ENCODE data around the gene SH3YL1.

Gene SH3YL1, protein sequence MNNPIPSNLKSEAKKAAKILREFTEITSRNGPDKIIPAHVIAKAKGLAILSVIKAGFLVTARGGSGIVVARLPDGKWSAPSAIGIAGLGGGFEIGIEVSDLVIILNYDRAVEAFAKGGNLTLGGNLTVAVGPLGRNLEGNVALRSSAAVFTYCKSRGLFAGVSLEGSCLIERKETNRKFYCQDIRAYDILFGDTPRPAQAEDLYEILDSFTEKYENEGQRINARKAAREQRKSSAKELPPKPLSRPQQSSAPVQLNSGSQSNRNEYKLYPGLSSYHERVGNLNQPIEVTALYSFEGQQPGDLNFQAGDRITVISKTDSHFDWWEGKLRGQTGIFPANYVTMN

DNA sequence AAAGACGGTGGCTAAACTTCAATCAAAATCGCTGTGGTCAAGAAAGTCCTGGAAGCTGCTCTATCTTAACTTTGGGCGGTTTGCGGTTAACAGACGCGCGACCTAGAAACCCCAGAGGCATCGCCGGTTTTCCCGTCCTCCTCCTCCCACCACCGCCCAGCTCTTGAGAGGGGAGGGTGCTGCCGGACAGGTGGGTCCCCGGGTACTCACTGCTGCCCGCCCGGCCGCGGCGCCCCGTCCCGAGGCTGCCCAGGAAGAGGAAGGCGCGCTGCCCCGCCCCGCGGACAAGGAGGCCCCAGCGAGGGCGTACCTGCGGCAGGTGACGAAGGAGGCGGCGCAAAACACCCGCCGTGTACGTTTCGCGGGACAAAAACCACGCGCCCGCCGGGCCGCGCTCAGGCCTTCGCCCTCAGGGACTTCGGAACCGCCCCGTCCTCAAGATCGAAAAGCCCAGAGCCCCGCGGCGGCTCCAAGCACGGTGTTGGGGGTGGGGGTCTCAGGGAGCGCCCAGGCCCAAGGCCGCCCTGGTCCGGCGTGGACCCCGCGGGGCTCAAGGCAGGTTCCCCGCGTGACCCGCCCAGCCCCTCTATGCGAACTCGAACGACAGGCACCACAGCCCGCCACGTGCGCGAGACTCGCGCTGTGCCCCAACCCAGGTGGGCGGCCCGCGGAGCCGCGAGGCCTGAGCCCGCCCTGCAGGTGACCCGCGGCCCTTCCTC is at the start of gene SH3YL1:
TSS of gene SH3YL1 (minus strand) at position 259 of the 719 bp plus-strand sequence. CDS start at position 211, 48 bp downstream.
- peak; percentile 50 for DNase-seq (ENCODE audit: low spot score)

GRCh38 chr2:310994-311393 is 47.2 kb upstream of the SH3YL1 start:
- no peak for DNase-seq (ENCODE audit: low spot score)

GRCh38 chr2:309954-310510 is 46.2 kb upstream of the SH3YL1 start:
- DNase-seq (ENCODE audit: low spot score), result no peak

- DNase-seq (ENCODE audit: low spot score), result no peak
Measured at GRCh38 chr2:309148-309953, 45.5 kb upstream of the SH3YL1 start.

DNA sequence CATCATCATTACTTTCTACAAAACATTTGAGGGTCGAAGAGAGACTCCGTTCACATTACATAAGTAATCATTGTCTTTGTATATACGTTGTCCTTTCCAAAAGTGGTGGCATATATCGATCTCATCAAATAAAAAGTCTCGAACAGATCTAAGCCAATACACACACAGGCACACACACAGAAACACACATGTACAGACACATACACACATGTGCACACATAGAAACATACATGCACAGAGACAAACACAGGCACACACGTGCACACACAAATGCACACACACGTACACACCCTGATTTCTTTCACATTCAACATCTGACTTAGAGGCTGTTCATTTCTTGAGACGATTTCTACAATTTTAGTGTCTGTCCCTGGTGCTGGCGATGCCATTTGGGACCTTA is 41.5 kb upstream of the SH3YL1 start:
- no peak for DNase-seq (ENCODE audit: low spot score)

DNA sequence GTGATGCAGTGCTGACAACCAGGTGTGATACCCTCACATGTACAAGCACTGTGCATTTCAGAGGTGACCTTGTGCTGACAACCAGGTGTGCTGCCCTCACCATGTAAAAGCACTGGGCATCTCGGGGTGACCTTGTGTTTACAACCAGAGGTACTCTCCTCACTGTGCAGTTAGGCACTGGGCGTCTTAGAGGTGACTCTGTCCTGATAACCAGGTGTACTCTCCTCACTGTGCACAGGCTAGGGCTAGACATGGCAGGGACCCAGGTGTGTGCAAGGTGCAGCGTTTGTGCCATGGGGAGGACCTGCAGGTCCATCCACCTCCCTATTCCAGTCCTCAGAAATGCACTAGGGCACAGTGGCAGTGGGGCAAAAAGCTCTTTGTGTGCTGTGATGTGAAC is 32.5 kb upstream of the SH3YL1 start:
- DNase-seq (ENCODE audit: low spot score), result no peak

- no peak for DNase-seq (ENCODE audit: low spot score)
Measured at GRCh38 chr2:295090-295489, 31.3 kb upstream of the SH3YL1 start.

DNA sequence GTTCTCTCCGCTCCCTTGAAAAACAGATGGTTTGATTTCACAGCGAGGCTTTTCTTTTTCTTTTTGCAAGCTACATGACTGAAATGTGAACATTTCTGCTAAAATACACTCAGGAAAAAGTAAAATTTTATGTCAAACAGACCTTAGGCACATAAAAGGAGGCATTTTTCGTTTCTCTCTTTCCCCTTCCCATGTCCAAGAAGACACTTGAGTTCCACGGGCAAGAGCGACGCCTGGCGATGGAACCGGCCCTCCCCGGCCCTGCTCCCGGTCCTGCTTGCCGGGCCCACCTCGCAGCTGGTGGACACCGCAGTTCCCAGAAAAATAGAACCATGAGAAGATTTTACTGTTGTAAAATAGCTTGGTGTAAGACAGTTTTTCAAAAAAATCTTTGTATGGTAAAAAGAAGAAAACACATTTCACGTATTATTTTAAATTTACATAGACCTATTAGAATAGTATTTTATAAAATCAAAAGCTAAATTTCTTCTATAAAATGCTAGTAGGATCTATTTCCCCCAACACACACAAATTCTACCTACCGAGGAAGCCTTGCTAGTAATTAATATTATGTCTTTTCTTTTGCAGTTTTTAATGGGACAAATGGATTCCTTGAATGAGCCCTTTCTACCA is 26.4 kb upstream of the SH3YL1 start:
- DNase-seq (ENCODE audit: low spot score), result peak; percentile 46

DNA sequence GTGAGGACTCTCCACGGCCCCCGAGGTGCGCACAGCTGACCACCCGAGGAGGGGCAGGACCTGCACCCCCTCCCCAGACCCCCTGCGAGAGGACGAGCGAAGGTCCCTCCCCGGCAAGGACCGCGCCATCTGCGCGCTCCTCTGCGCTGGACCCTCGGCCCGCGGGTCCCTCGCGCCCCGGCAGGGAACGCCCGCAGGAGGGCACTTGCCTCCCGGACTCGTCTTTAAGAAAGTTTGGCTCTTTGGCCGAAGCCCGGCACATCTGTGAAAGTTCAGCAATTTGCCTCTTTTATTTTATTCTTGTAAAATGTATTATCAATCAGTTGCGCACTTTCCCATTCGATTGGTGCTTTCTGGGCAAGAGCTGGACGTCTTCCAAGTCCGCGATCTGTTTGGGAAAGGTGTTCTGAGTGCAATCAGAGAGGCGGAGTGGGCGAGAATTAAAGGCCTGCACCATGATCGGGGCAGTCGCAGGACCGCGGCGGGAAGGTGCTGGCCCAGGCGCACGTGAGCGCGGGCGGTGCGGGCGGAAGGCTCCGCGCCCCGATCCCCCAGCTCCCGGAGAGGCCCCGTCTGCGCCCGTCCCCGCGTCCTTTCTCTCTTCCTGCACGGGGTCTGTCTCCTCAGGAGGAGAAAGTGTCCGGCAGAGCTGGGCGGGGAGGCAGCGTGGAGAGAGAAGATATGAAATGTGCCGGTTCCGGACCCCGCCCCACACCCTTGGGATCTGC is 25.7 kb upstream of the SH3YL1 start:
- DNase-seq (ENCODE audit: low spot score), result peak; percentile 3

DNA sequence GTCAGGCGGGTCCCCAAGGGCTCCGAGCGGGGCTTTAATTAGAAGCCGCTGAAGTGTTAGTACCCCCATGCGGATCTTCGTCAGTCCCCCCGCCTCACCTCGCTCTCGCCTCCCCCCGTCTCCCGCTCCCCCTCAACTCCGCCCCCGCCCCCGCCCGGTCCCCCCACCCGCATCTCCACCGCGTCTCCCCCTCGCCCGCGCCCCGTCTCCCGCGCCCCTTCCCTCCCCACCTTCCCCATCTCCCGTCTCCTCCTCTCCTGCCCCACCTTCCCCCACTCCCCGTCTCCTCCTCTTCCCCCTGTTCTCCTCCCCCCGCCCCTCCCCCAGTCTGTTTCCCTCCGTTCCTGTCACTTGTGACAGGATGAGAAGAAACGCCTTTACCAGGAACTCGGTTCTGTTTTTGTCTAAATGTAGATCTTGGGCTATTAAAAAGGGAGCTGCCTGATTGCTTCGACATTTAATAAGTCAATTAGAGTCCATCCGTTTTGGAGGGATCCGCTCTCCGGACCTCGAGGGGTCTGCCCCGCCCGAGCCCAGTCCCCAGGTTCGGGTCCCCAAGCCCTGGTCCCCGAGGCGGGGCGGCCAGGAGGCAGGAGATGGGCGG is 25.0 kb upstream of the SH3YL1 start:
- DNase-seq (ENCODE audit: low spot score), result no peak

GRCh38 chr2:287911-288757 is 24.3 kb upstream of the SH3YL1 start, which contains the start of gene ALKAL2:
Gene ALKAL2, minus strand, starts transcription at chr2:288091. Its CDS starts 256 bp downstream, at chr2:287835.
- no peak for DNase-seq (ENCODE audit: low spot score)

DNA sequence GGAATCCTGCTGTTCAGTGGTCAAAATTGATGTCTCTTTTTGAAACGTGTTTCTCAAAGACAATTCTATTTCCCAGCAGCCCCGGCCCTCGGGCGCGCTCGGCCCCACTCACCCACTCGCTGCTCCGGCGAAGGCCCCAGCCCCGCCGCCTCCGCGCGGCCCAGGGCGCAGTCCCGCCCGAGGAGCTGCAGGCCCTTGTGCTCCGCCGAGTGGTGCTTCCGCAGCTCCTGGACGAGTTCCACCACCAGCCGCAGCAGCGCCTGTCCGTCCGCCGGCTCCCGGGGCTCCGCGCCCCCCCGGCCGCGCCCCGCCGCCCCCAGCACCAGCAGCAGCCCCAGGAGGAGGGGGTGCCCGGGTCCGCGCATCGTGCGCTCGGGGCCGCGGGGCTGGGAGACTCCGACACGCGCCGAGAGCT is 23.6 kb upstream of the SH3YL1 start:
- DNase-seq (ENCODE audit: low spot score), result no peak

GRCh38 chr2:286774-287392 is 23.1 kb upstream of the SH3YL1 start:
- no peak for DNase-seq (ENCODE audit: low spot score)

DNA sequence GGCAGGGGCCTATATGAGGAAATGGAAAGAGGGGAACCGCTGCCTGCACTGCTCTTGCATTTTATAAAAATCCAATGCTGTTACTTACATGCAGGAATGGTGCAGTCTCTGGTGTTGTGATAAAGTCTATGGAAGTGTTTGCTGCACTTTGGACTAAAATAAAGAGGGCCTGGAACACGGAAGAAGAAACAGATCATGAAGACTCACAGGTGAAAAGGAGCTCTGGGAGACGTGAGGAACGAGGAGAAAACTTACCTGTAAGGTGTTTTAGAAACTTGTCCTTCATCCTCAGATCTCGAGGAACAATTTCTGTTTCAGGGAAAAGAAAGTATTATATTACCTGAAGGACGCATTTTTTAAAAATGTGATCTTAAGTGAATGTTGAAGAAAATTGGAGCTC is 22.2 kb upstream of the SH3YL1 start:
- no peak for DNase-seq (ENCODE audit: low spot score)

DNA sequence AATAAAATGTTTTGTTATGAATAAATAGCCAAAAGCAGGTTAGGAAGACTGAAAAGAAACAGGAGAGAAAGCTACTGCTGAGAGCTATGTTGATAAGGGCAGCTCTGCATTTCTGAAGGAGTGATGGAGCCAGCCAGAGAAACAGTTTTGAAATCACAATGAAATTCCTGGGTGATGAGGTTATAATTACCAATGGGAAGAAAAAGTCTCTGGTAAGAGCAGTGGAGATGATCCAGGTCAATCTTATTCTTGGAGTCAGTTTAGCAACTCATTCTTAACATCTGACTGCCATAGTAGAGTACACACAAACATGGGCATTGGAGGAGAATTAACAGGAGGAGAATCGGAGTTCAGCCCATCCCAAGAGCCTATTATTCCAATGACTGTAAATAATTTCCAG is 21.7 kb upstream of the SH3YL1 start:
- no peak for DNase-seq (ENCODE audit: low spot score)

DNA sequence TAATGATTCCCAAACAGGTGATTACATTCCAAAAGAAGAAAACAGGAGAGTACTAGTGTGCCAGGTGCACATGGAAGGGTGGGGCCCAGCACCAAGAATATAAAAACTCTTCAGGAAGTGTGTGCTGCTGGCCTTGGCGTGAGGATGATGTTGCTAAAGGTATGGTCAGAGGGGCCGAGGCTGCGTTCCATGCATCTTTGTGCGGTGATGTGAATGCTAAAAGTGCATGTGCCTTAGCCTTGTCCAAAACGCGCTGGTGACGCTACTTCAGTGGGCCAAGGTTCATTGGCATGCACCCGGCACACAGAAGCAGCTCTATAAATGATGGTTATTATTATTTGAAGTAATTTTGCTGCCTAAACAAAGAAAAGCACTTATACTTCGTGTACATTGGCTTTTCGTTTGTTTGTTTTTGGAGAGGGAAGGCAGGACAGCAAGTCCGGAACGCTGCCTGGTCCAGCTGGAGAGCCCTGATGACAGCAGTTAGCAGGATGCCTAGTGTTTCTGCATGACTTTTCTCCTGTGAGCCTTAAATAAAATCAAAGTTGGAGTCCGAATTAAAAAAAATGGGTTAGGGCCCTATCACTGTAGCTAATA is 21.2 kb upstream of the SH3YL1 start:
- DNase-seq (ENCODE audit: low spot score), result no peak

GRCh38 chr2:283996-284794 is 20.4 kb upstream of the SH3YL1 start:
- DNase-seq (ENCODE audit: low spot score), result no peak
